B cell (primary cell): ENCODE measurements around the gene LIF. TPM values are rescaled to one million over a fixed set of nuclear protein-coding genes. Genes with fewer than 3 reads are reported as not detected.

Experiments
- ATAC-seq: fragments of 200-7000 bp; cut with Tn5 transposase; one replicate; pipeline ENCODE4 v1.10.0; 2021; ENCODE audit warnings: low read depth, mild to moderate bottlenecking, moderate number of reproducible peaks, moderate library complexity
- CTCF ChIA-PET: fragments of 350-600 bp; sonication (Branson Sonifier 250); formaldehyde crosslinking; loops from one replicate; lab custom pipeline; 2021; ENCODE audit warnings: antibody characterized with exemption, inconsistent platforms; lab: Charles Lee
- POLR2A ChIA-PET: fragments of 350-600 bp; sonication (Branson Sonifier 250); formaldehyde crosslinking; loops from one replicate; lab custom pipeline; 2021; ENCODE audit warnings: antibody characterized with exemption; lab: Charles Lee
- DNase-seq: peaks from one replicate; pipeline ENCODE4 v3.0.0; 2013
- H2AFZ ChIP-seq: 2 replicates; pipeline ENCODE4 v1.6.1; 2012; ENCODE audit warnings: mild to moderate bottlenecking, low read depth, low read length; ENCODE audit not compliant: insufficient read depth, poor library complexity, severe bottlenecking
- H3K27ac ChIP-seq, 2 donors: 1 replicate in 1 of 2; 2 replicates in 1 of 2; pipeline ENCODE4 v1.5.1; 2012 to 2013; ENCODE audit warnings: low read length in 2 of 2, mild to moderate bottlenecking in 2 of 2, moderate library complexity in 1 of 2
- H3K27me3 ChIP-seq, 4 experiments: fragments of 200-600 bp in 1 of 4; sonication (generic) in 1 of 4; replicated peaks in 1 of 4; 1 replicate in 2 of 4; 2 replicates in 2 of 4; pipeline versions ENCODE4 v1.6.1 to v1.7.0; 2013 to 2016; ENCODE audit warnings: low read length in 3 of 4, mild to moderate bottlenecking in 2 of 4, mixed read lengths in 1 of 4, moderate library complexity in 1 of 4; ENCODE audit not compliant: insufficient read depth in 4 of 4, control insufficient read depth in 3 of 4; ENCODE audit errors: control extremely low read depth in 1 of 4
- H3K36me3 ChIP-seq, 2 experiments: replicated peaks in 1 of 2; 1 replicate in 1 of 2; 2 replicates in 1 of 2; pipeline versions ENCODE4 v1.6.1 to v1.7.1; 2013; ENCODE audit warnings: low read length in 1 of 2; ENCODE audit not compliant: insufficient read depth in 2 of 2, control insufficient read depth in 1 of 2; ENCODE audit errors: control extremely low read depth in 1 of 2, extremely low read depth in 1 of 2
- H3K4me1 ChIP-seq, 2 donors: fragments of 200-600 bp in 1 of 2; sonication (generic) in 1 of 2; 1 replicate in 1 of 2; 2 replicates in 1 of 2; pipeline versions ENCODE4 v1.5.1 to v1.6.1; 2013 to 2017; ENCODE audit warnings: low read length in 2 of 2; ENCODE audit not compliant: control insufficient read depth in 2 of 2, insufficient read depth in 2 of 2
- H3K4me2 ChIP-seq: replicated peaks from 2 replicates; pipeline ENCODE3; 2012; ENCODE audit warnings: mild to moderate bottlenecking, low read depth, low read length; ENCODE audit not compliant: poor library complexity, severe bottlenecking
- H3K4me3 ChIP-seq, 5 experiments: fragments of 200-600 bp in 1 of 5; sonication (generic) in 1 of 5; 1 replicate in 3 of 5; 2 replicates in 2 of 5; pipeline versions ENCODE4 v1.5.1 to v1.7.0; 2011 to 2016; ENCODE audit warnings: low read length in 4 of 5, mild to moderate bottlenecking in 4 of 5, low read depth in 2 of 5, control low read depth in 1 of 5, moderate library complexity in 1 of 5; ENCODE audit not compliant: insufficient read depth in 1 of 5; ENCODE audit errors: control extremely low read depth in 1 of 5, extremely low read depth in 1 of 5
- H3K79me2 ChIP-seq: fragments of 200-600 bp; sonication (generic); one replicate; pipeline ENCODE4 v1.6.0; 2016; ENCODE audit warnings: low read length; ENCODE audit not compliant: control insufficient read depth, insufficient read depth
- H3K9ac ChIP-seq: fragments of 200-600 bp; sonication (generic); 2 replicates; pipeline ENCODE4 v1.6.1; 2017; ENCODE audit warnings: mild to moderate bottlenecking, low read length, moderate library complexity
- H3K9me3 ChIP-seq, 3 donors: one replicate each; pipeline versions ENCODE4 v1.6.1 to v1.7.1; 2013; ENCODE audit warnings: low read length in 2 of 3; ENCODE audit not compliant: control insufficient read depth in 2 of 3, insufficient read depth in 1 of 3; ENCODE audit errors: control extremely low read depth in 1 of 3
- H4K20me1 ChIP-seq: 2 replicates; pipeline ENCODE4 v1.6.0; 2012; ENCODE audit warnings: mild to moderate bottlenecking, low read length; ENCODE audit not compliant: insufficient read depth, control insufficient read depth, poor library complexity, severe bottlenecking
- H3K27ac Mint-ChIP-seq: one replicate; pipeline ENCODE4 v1.8.0; 2021; ENCODE audit warnings: mixed read lengths
- H3K27me3 Mint-ChIP-seq: one replicate; pipeline ENCODE4 v1.8.0; 2021; ENCODE audit warnings: mixed read lengths
- H3K4me1 Mint-ChIP-seq: one replicate; pipeline ENCODE4 v1.8.0; 2021; ENCODE audit warnings: mixed read lengths
- H3K4me3 Mint-ChIP-seq: one replicate; pipeline ENCODE4 v1.8.0; 2021; ENCODE audit warnings: mixed read lengths
- H3K9me3 Mint-ChIP-seq: one replicate; pipeline ENCODE4 v1.8.0; 2022; ENCODE audit warnings: mixed read lengths; ENCODE audit not compliant: insufficient read depth
- CTCF ChIP-seq: fragments of 200-600 bp; IDR thresholded peaks from one replicate; pipeline ENCODE4 v1.8.0; 2022; ENCODE audit warnings: antibody characterized with exemption, mild to moderate bottlenecking
- EZH2 ChIP-seq: IDR thresholded peaks from 2 replicates; pipeline ENCODE4 v1.6.1; 2012; ENCODE audit warnings: borderline replicate concordance, low read depth, mild to moderate bottlenecking, moderate library complexity, low read length; ENCODE audit not compliant: insufficient read depth, poor library complexity, severe bottlenecking
- WGBS: methylation state at CpG from one replicate; pipeline ENCODE4 v1.1.5; 2013; ENCODE audit warnings: missing lambda C conversion rate; ENCODE audit not compliant: insufficient coverage; 5-methylcytosine and 5-hydroxymethylcytosine counted together
- intact Hi-C: fragments of 100-400 bp; cut with micrococcal nuclease; formaldehyde crosslinking; loops from one replicate; pipeline ENCODE4 v1.10.0; 2022
- polyA plus RNA-seq: library from polyadenylated mRNA; depleted of rRNA; stranded (reverse); fragments of >200 nt; gene quantifications from 2 replicates; pipeline ENCODE4 v1.2.3, GENCODE V29; 2012
- total RNA-seq, 2 donors: library from RNA; stranded (reverse); fragments of 120-200 nt in 1 of 2; gene quantifications; 1 replicate in 1 of 2; 2 replicates in 1 of 2; pipeline versions ENCODE4 v1.2.3 to v1.2.4, GENCODE V29; 2013 to 2022

The LIF gene
- total and polyA plus RNA-seq, 2 donors (not counting 1 experiment from before 2014, with no cell fraction given): 0.47 TPM; not detected in 1

- ATAC-seq (no peak), DNase-seq (no peak)
- intact Hi-C loops: no loop called here
- TF ChIP-seq CTCF (no peak), EZH2 (no peak)
- no peaks in the 10 kb centered on the region for H3K9me3 Mint-ChIP-seq
- Histone ChIP-seq H3K9me3 (no peaks in the 10 kb centered on the region), H3K27me3 (no peaks in the 10 kb centered on the region), H3K4me3 (no peak overlapping the region), H3K79me2 (no peaks in the 10 kb centered on the region), H3K9ac (no peak overlapping the region), H3K4me1 (peaks cover 3 to 12% of the 10 kb centered on the region in 2 donors), H4K20me1 (no peaks in the 10 kb centered on the region), H2AFZ (no peak overlapping the region), H3K4me2 (no peak overlapping the region), H3K36me3 (no peaks in the 10 kb centered on the region), H3K27ac (no peak overlapping the region)
- no peak overlapping the region for H3K4me3 Mint-ChIP-seq
- H3K4me1 Mint-ChIP-seq: peaks cover 7% of the 10 kb centered on the region
- H3K27me3 Mint-ChIP-seq: peaks cover 14% of the 10 kb centered on the region
- WGBS: 91% methylated on average over 12 of the region's 17 CpGs
- CTCF ChIA-PET: interaction anchor here (0.9 to 1.4 kb wide), 2 partner anchors 20 to 23 kb away, joined by 3 read pairs; no protein-coding TSS in a partner anchor
- POLR2A ChIA-PET: no interaction called here
- H3K27ac Mint-ChIP-seq: no peak overlapping the region
Measured at GRCh38 chr22:30239488-30240405, 6.8 kb downstream of the LIF start.
